HG02642 (cell line): ENCODE measurements around the gene PNKP.

Source experiments
- ATAC-seq: cut with Tn5 transposase; IDR thresholded peaks from one replicate; pipeline ENCODE4 v1.9.1; 2021; ENCODE audit warnings: mild to moderate bottlenecking; ENCODE audit not compliant: unreplicated experiment, poor library complexity

The PNKP gene

DNA sequence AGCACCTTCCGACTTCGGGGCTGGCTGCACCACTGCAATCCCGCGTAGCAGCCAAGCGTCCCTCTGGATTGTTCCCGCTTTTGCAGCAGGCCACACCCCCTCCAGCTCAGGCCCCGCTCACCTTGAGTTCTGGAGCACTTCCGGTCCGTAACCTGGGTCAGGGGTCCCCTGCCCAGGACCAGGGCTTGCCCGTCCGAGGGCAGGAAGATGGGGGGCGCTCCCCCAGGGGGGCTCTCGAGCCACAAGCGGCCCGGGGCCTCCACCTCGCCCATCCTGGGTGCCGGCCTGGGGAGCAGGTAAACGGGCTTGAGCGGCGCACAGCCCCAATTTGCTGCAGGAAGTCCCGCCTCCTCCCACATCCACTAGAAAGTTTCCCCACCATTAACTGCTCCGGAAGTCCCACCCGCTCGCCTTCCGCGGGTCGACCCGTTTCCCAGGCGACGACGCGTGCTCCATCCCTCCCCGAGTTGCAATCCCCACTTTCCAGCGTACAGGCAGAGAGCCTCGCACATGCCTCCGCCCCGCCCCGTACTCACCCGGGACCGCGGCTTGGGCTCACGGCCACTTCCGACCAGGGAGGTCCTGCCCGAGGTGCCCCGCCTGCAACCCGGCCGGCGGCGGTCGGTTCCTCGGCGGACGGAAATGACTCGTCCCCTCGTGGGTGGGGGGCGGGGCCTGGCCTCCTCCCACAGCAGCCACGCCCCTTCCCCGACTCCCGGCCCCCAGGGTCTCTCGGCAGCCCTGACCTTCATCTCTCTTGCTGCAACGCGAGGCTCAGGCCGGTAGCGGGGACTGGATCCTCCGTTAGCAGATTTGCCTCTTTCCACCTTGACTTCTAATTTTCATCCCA, at the start of gene PNKP:
TSS of gene PNKP (minus strand) at position 644 of the 850 bp plus-strand sequence. CDS start at position 272, 372 bp downstream.
- peak; percentile 47 for ATAC-seq

DNA sequence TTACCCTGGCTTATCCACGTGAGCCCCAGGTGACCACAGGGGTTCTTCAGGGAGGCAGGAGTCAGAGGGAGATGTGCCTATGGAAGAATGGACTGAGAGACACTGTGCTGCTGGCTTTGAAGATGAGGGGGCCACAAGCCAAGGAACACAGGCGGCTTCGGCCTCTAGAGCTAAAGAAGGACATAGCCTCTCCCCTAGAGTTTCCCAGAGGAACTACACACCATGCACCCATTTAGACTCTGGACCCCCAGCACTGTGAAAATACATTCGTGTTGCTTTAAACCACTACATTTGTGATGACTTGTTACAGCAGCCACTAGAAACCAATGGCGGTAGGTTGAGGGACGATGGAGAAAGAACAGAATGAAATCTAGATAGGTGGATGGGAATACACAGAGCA, 47.9 kb upstream of the PNKP start:
- ATAC-seq = no peak

DNA sequence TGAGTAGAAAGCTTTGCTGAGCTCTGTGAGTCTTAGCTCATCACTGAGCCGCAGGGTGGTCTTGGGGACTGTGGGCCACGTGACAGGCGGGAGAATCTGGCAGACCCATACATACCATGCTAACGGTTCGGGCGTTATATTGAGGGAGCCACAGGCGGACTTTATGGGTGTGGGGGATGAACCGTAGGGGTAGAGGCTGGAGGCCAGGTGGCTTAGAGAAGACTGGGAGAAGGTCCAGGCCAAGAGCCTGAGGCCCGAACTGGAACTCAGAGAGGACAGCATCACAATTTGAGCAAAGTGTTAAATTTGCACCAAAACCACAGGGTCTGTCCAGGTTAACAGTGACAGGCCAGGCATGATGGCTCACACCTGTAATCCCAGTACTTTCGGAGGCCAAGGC, 46.3 kb upstream of the PNKP start:
- no peak for ATAC-seq

DNA sequence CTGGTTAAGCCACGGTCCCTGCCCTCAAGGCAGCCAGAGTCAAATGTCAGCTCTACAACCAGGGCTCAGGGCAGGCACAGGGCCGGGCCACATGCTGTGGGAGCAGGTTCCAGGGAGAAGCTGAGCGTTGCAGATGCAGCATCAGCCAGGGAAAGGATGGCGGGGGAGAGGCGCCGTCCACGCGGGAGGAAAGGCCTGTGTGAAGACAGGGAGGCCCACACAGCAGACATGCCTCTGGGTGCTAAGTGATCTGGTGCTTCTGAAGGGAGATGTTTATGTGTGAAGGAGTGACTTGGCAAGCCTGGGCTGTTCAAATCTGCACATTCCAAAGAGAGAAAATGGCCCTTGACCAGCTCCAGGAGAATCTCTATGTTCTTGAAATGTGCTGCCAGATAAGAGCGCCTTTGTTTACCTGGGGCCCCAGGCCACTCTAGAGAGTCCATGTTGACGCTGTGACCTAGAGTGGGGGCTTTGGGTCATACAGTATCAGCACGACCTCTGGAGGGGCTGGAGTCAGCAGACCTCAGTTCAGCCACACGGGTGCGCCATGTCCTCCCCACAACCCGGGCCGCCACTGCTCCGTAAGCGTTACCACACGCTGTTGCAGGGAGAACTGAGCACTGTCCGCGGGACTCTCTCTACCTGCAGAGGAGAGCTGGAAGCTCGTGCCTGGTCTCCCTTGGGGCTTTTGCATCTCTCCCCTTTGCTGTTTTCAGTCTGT, 45.7 kb upstream of the PNKP start:
- ATAC-seq = no peak

DNA sequence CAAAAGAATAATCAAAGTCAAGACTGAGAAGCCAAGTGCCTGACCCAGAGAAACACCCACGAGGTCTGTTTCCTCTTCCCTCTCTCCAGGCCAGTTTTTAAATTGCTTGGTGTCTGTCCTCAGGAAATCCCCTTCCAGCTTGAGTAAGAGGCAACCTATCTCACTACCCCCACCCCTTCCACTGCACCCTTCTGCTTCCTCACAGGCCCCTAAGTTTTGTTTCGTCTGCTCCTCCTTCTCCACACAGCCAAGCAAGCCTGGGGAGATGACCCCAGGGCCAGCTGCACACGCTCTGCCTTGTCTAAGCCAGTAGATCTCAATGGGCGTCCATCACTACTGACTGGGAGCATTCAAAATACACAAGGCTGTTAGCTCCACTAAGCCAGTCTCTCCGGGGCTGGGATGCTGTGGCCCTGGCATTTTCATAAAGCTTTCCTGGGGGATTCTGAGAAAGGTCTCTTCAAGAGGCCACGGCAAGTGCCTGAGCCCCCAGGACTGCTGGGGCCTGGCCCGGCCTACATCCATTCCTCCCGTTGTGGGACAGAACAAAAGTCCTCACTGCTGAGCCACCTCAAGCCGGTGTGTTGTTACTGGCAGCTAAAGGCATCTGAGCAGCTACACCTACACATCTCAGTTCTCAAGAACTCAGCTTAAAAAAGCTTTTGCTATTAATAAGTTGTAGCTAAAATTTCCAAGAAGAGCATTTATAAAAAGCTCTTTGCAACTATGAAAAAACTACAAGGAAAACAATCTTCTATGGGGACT, 44.2 kb upstream of the PNKP start:
- peak; percentile 40 for ATAC-seq

DNA sequence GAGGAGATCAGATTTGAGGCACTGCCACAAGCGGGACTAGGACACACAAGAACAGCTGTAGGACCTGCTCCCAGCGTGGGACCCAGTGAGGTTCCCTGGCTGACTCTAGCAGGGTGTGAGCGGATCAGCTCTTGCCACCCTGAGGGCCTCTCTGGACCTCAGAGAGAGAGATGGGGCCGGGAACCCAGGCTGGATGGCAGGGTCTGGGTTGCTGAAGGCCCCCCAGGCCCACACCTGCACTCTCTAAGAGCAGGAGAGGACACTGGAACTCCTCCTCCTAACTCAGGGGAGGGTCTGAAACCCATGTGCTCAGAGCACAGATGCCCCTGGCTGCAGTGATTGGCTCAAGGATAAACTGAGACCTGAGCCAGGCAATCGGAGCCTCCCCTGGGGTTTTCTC, 42.8 kb upstream of the PNKP start:
- ATAC-seq = no peak

DNA sequence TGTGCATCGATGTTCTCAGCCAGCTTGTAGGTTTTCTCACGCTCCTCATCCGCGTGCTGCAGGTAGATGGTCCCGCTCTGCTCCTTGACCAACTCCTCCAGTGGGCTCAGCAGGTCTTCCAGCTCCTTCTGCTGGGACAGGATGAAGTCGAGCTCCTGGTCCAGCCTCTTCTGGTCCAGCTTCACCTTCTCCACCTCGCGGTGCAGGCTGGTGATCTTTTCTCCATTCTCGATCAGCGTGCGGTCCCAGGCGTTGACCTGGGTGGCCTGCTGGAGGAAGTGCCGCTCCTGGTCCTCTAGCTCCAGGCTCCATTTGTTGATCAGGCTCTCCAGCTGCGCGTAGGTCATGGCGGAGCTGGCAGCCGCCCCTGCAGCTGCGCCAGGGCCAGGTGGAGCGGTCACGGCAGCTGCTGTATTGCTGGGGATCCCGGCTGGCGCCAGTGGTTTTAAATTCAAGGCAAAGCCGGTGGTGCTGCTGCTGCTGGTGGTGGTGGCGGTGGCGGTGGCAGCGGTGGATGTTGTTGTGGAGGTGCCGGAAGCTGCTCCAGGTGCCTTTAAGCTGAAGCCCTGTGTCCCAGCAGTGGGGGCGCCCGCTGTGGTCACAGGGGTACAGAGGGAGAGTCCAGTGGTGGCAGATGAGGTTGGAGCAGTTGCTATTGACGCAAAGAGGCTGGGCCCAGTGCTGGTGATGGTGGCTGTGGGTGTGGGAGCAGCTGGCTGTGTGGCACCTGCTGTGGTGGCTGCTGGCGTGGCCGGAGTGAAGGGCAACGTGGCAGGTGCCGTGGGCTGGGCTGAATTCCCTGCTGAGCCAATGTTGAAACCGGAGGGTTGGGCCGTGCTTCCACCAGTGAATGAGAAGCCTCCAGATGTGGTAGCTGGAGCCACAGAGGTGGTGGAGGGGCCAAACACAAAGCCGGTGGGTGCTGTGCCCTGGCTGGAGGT, 41.4 kb upstream of the PNKP start:
- ATAC-seq = no peak

DNA sequence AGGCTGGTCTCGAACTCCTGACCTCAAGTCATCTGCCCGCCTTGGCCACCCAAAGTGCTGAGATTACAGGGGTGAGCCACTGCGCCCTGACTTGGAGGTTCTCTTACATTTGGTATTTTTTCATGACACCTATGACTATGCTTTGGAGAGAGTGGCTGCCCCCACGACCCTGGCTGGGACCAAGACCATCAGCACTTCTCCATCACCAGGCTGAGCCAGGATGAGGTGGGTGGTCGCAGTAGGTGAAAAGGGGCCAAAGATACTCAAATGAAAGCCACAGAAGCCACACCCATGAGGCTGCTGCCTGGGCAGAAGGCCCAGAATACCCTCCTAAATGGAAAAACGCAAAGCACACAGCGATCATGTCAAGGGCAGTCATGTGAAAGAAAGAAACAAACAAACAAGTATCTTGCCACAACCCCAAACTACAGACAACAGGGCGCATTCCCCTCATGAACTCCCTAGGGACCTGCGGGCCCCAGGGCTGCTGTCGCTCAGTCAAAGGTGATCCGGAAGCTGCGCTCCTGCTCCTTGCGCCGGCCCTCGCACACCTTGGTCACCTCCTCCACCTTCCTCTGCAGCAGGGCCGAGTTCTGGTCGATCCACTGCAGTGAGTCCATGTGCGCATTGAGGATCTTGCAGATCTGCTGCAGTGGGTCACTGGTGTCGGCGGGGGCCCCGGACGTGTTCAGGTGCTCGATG, 40.5 kb upstream of the PNKP start:
- ATAC-seq = peak; percentile 32

DNA sequence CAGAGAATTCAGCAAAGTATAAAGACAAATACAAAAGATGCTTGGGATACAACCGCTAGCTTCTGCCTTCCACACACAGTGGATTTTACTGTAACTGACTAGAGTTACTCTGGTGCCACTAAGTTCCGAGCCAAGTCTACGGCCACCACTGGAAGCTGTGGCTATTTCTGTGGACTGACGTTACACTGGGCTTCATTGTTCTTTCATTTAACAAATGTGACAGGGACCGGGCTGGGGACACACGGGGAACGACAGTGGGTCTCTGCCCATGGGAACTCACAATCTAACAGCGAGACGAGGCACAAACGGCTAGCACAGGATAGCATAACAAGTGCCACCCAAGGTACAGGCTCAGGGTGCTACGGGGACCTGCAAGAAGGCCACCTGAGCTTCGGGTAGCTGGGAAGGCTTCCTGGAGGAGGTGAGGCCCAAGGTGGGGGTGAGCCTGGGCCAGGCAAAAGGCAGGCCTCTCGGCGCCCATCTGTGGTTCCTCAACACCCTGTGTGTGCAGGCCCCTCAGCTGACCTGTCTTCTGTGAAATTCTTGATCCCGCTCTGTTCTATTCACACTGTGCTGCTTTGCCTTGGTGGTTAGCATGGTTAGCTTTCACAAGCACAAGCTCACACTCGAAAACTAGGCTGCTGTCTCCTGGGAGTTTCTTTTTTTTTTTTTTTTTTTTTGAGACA, 39.6 kb upstream of the PNKP start:
- ATAC-seq = no peak

DNA sequence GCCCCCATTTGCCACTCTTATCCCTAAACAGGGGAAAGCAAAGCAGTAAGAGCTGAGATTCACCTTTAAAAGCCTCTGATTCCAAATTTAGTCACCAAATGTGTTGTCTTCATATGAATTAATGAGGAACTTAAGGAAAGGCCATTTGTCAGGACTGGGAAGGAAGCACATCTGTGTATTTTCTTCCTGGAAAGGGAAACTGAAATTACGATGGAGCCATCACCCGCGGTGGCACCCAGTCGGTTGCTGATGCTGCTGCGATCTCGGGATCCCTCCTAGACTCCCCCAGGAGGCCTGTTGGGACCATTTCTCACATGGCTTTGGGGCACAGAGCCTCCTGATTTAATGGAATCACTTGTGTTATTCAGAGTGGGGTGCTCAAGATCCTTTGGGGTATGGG, 36.8 kb upstream of the PNKP start:
- no peak for ATAC-seq

DNA sequence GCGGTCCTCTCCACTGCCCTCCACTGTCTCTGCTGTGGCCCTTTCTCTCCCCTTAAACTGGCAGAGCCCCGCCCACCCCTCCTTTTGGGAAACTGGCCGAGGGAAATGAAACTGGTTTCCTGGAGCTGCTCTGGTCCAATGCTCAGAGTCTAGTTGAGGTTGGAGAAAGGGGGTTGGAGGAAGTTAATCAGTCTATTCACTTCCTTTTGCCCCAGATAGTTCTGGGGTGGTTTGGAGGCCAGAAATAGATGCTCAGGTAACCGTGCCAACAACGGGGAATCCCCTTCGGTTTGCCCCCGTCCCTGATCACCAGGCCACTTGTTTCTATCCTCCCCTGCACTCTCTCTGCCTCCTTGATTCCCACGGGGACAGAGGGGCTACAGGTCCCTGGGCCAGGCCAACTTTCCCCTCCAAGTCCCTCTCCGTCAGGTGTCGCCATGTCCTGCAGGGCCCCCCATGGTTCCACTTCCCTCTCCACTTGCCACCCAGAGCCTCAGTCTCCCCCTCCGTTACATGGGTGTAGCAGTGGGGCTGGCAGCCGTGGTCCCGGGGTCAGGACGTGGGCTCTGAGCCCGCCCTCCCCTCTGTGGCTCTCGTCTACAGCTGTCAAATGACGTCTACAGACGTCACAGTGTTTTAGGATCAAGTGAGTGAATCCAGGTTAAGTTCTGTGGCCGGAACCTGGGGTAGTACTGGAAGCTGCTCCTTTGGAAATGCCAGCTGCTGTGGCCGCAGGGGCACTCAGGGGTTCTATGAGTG, 29.7 kb upstream of the PNKP start, which contains the start of gene IL4I1:
TSS of gene IL4I1 (minus strand) at position 25 of the 759 bp plus-strand sequence. CDS start 727 bp downstream, outside the sequence.
- ATAC-seq = peak; percentile 41

DNA sequence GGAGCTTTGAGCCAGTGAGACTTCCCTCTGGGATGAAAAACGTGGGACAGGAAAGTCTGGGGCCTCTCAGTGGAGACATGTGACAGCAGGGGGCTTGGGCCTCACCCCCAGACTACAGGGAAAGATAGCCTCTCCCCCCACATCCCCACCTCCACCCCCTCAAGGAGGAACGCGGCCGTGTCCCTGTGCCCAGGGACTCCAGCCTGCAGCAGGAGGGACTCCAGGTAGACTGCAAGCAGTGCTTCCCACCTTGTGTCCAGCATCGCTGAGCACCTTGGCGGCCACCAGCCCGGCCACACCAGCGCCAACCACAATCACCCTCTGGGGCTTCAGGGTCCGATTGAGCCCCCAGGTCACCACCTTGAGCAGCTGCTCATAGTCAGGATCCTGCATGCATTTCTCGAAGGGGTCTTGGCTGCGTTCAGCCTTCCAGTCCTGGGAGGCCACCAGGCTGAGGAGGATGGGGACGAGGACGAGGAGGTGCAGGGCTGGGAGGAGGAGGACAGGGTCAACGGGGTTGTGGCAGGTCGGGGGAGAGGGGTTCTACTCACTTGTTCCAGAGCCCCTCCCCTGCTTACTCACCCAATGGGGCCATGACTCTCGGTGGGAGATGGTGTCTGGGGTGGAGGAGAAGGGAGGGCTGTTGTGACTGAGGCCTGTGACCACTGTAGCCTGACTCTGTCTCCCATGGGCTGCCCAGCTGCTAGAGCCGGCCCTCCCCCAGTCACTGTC, 28.4 kb upstream of the PNKP start:
- ATAC-seq = no peak

DNA sequence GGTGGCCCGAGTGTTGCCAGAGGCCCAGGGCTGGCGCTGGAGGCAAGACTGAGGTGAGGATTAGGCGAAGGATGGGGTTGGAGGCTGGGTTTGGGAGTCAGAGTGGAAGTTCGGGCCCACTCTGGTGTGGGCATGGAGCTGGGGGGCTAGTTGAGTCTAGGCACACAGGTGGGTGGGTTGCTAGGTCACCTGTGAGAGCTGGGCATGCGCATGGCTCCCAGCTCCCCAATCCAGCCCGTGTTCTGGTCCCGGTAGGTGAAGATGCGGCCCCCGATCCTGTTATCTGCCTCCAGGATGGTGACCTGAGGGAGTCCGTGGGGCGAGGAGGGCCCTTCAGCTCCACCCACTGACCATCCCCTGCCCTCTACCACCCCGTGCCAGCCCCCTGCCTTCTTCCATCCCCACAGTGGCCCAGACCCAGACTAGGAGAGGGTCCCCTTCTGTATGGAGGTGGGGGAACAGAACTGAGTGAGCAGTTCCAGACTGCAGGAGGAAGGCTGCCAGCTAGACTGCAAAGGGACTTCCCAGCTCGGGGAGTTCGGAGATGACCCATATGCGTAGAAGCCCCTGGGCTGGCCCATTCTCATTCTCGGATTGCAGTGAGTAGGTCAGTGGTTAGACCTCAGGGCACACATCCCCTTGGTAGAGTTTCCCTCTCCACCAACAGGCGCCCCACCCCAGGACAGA, 27.6 kb upstream of the PNKP start:
- ATAC-seq = no peak

DNA sequence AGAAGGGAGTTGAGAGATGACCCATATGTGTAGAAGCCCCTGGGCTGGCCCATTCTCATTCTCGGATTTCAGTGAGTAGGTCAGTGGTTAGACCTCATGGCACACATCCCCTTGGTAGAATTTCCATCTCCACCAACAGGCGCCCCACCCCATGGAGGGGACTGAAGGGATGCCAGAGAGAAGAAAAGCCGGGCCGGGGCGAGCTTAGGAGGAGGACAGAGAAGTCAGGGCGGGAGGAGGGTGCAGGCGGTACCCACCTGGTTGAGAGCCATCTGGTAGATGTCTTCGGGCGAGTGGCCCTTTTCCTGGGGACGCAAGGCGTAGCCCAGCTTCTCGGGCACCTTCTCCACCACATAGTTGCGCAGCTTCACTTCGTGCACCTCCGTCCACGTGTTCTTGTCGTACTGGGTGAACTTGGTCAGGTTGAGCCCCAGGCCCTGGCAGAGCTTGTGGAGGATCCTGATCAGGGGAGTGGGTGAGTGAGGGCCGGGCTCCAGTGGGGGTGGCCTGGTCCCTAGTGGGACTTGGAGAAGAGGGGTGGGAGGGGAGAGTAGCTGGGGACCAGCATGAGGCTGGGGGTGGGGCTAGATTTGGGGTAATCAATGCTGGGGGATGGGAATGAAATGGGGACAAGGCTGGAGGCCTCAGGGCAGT, 26.8 kb upstream of the PNKP start:
- no peak for ATAC-seq

DNA sequence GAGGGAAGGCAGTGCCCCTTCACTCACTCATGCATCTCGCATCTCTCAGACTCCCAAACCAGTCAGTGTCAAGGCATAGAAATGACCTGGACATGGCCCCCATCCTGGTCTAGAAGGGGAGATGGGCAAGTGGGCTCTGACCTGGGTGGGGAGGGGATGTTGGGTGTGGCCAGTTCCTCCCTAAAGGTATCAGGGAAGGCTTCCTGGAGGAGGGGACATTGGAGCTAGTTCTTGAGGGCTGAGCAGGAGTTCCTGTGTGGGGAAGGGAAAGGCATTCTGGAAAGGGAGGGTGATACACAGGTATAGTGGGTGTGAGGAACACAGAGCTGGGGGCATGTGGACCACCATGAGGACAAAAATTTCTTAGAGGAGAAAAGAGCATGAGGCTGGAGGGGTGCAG, 25.3 kb upstream of the PNKP start:
- no peak for ATAC-seq

DNA sequence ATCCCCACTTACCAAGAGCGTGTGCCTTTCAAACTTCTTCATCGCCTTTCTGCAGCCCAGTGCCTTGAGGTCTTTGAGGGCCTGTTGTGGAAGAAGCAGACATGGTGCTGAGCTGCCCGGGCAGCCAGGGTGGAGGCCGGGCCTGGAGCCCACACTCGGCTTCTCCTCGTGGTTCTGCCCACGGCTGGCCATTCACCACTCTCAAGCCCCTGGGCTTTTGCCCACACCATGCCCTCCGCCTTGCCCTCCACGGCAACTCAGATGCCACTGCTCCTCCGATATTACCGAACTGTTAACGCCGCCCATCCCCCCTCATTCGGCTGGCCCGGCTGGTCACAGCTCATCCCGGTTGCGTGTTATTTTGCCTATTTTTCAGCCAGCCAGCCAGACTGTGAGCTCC, 24.0 kb upstream of the PNKP start:
- ATAC-seq = no peak
